WTC11 (cell line): ENCODE results near the gene PRPF40A. TPM values are rescaled to one million over a fixed set of nuclear protein-coding genes. Genes with fewer than 3 reads are reported as not detected.

ENCODE experiments used
- ATAC-seq: fragments of 200-7000 bp; cut with Tn5 transposase; 2 replicates; pipeline ENCODE4 v1.10.0; 2021; ENCODE audit warnings: mild to moderate bottlenecking, moderate library complexity
- CTCF ChIA-PET: fragments of 300-600 bp; sonication (Branson Sonifier 250); formaldehyde crosslinking; loops from one replicate; lab custom pipeline; 2021; ENCODE audit warnings: antibody characterized with exemption; lab: Charles Lee
- POLR2A ChIA-PET: fragments of 350-600 bp; sonication (Branson Sonifier 250); formaldehyde crosslinking; loops from one replicate; lab custom pipeline; 2021; ENCODE audit warnings: antibody characterized with exemption; lab: Charles Lee
- DNase-seq: peaks from one replicate; pipeline ENCODE4 v3.0.0; 2021; ENCODE audit warnings: low spot score
- H3K27ac Mint-ChIP-seq: 2 replicates; pipeline ENCODE4 v1.8.0; 2021; ENCODE audit warnings: mixed read lengths
- H3K27me3 Mint-ChIP-seq: 2 replicates; pipeline ENCODE4 v1.8.0; 2021; ENCODE audit warnings: low read depth, mild to moderate bottlenecking, moderate library complexity, mixed read lengths
- H3K36me3 Mint-ChIP-seq: 2 replicates; pipeline ENCODE4 v1.8.0; 2021; ENCODE audit warnings: mixed read lengths
- H3K4me1 Mint-ChIP-seq: 2 replicates; pipeline ENCODE4 v1.8.0; 2022; ENCODE audit warnings: mixed read lengths
- H3K4me3 Mint-ChIP-seq: 2 replicates; pipeline ENCODE4 v1.8.0; 2021; ENCODE audit warnings: mild to moderate bottlenecking, moderate library complexity, mixed read lengths
- H3K9me3 Mint-ChIP-seq: 2 replicates; pipeline ENCODE4 v1.8.0; 2021; ENCODE audit warnings: mixed read lengths
- ARID4B ChIP-seq: sonication (generic); formaldehyde crosslinking; IDR thresholded peaks from 2 replicates; pipeline ENCODE4 v1.8.0; 2023; ENCODE audit warnings: missing genetic modification reagents, mild to moderate bottlenecking, borderline replicate concordance
- ATF2 ChIP-seq: sonication (generic); formaldehyde crosslinking; IDR thresholded peaks from 2 replicates; pipeline ENCODE4 v1.8.1; 2022; ENCODE audit warnings: low read depth, missing genetic modification reagents, borderline replicate concordance
- ATF3 ChIP-seq: sonication (generic); formaldehyde crosslinking; conservative IDR thresholded peaks from 2 replicates; pipeline ENCODE4 v1.8.1; 2022; ENCODE audit warnings: mild to moderate bottlenecking, missing genetic modification reagents
- ETV6 ChIP-seq: sonication (generic); formaldehyde crosslinking; IDR thresholded peaks from 2 replicates; pipeline ENCODE4 v1.8.1; 2022; ENCODE audit warnings: mild to moderate bottlenecking, missing genetic modification reagents
- PREB ChIP-seq: sonication (generic); formaldehyde crosslinking; IDR thresholded peaks from 2 replicates; pipeline ENCODE4 v1.8.1; 2022; ENCODE audit warnings: mild to moderate bottlenecking, missing genetic modification reagents, moderate library complexity, borderline replicate concordance
- STAT6 ChIP-seq: sonication (generic); formaldehyde crosslinking; conservative IDR thresholded peaks from 2 replicates; pipeline ENCODE4 v1.8.1; 2023; ENCODE audit warnings: mild to moderate bottlenecking, low read depth, missing genetic modification reagents, moderate library complexity
- ZMAT4 ChIP-seq: fragments of 250-450 bp; sonication (Bioruptor Pico); IDR thresholded peaks from 2 replicates; pipeline ENCODE4 v1.9.0; 2021; ENCODE audit warnings: mild to moderate bottlenecking
- ZNF232 ChIP-seq: sonication (generic); formaldehyde crosslinking; IDR thresholded peaks from 2 replicates; pipeline ENCODE4 v1.8.0; 2022; ENCODE audit warnings: mild to moderate bottlenecking, missing genetic modification reagents
- ZSCAN18 ChIP-seq: fragments of 250-450 bp; sonication (Bioruptor Pico); IDR thresholded peaks from 2 replicates; pipeline ENCODE4 v2.1.2; 2022; ENCODE audit warnings: mild to moderate bottlenecking, moderate library complexity
- total RNA-seq: library from RNA; stranded (reverse); gene quantifications from 3 replicates; pipeline ENCODE4 v1.2.3, GENCODE V29; 2021

Gene PRPF40A
- total RNA-seq, 1 experiment from 2014 or later = 189 TPM

GRCh38 chr2:152620208-152620607 is 97.1 kb downstream of the PRPF40A start:
- Mint-ChIP-seq H3K4me1 (no peaks in the 10 kb centered on the region), H3K27ac (no peak overlapping the region), H3K9me3 (no peaks in the 10 kb centered on the region), H3K4me3 (no peak overlapping the region), H3K36me3 (peaks cover 39% of the 10 kb centered on the region), H3K27me3 (no peaks in the 10 kb centered on the region)
- ATAC-seq (no peak), DNase-seq (no peak)
- CTCF ChIA-PET = no interaction called here
- no peak for TF ChIP-seq ZNF232 (CRISPR knock-in tag)
- no peak for TF ChIP-seq ATF3 (CRISPR knock-in tag)
- no peak for TF ChIP-seq ATF2 (CRISPR knock-in tag)
- no peak for TF ChIP-seq ZMAT4 (CRISPR knock-in tag)
- no peak for TF ChIP-seq ZSCAN18 (CRISPR knock-in tag)
- TF ChIP-seq ARID4B (CRISPR knock-in tag) = no peak
- POLR2A ChIA-PET = no interaction called here

- peaks cover 52% of the 10 kb centered on the region for H3K36me3 Mint-ChIP-seq
- ChIA-PET POLR2A (no interaction called here), CTCF (no interaction called here)
- ATAC-seq (no peak), DNase-seq (no peak)
- H3K9me3 Mint-ChIP-seq = no peaks in the 10 kb centered on the region
- no peaks in the 10 kb centered on the region for H3K27me3 Mint-ChIP-seq
- no peak overlapping the region for H3K27ac Mint-ChIP-seq
- TF ChIP-seq PREB = no peak
- TF ChIP-seq ETV6 (CRISPR knock-in tag) = no peak
- H3K4me1 Mint-ChIP-seq = no peaks in the 10 kb centered on the region
- H3K4me3 Mint-ChIP-seq = no peak overlapping the region
Measured at GRCh38 chr2:152618193-152618564, 99.1 kb downstream of the PRPF40A start.

- H3K4me1 Mint-ChIP-seq = no peaks in the 10 kb centered on the region
- no peaks in the 10 kb centered on the region for H3K27me3 Mint-ChIP-seq
- ATAC-seq (no peak), DNase-seq (no peak)
- POLR2A ChIA-PET = no interaction called here
- no peaks in the 10 kb centered on the region for H3K9me3 Mint-ChIP-seq
- H3K27ac Mint-ChIP-seq = no peak overlapping the region
- no peak for TF ChIP-seq STAT6
- H3K4me3 Mint-ChIP-seq = no peak overlapping the region
- peaks cover 52% of the 10 kb centered on the region for H3K36me3 Mint-ChIP-seq
- CTCF ChIA-PET = no interaction called here
Measured at GRCh38 chr2:152617456-152618192, 99.6 kb downstream of the PRPF40A start.
